SH-SY5Y (cell line): ENCODE measurements around the gene SERPINB6.

Source experiments
- GATA2 ChIP-seq: IDR thresholded peaks from 2 replicates; pipeline ENCODE4 v1.6.1; 2011; ENCODE audit warnings: mild to moderate bottlenecking, low read depth, low read length
- GATA3 ChIP-seq: IDR thresholded peaks from 2 replicates; pipeline ENCODE4 v1.6.1; 2011; ENCODE audit warnings: low read depth, mild to moderate bottlenecking, low read length, moderate library complexity

GRCh38 chr6:3001146-3001772, 29.9 kb upstream of the SERPINB6 start:
- TF ChIP-seq GATA2 (no peak), GATA3 (no peak)
